Activated T-helper 1 cell treated with Interleukin-2 at 50 U/mL for 16 hours (primary cell): ENCODE results near the gene PSMD13.
"Not testable (repeated sequence)": the region's sequence is repeated elsewhere in the genome, so short reads cannot be mapped to it uniquely, and the experiment has no call there.

Source experiments
- DNase-seq: peaks from one replicate; pipeline ENCODE4 v3.0.0-alpha.2; 2020; ENCODE audit warnings: low read depth

PSMD13 gene

GRCh38 chr11:250740-251299 lies 14.0 kb downstream of the PSMD13 start:
- DNase-seq, result peak; percentile 67

GRCh38 chr11:251550-251949 lies 14.8 kb downstream of the PSMD13 start:
- no peak for DNase-seq

- no peak for DNase-seq
These were observed 15.9 kb downstream of the PSMD13 start for GRCh38 chr11:252666-253065.

GRCh38 chr11:253160-253885 lies 16.5 kb downstream of the PSMD13 start:
- DNase-seq, result no peak

- no peak for DNase-seq
These were observed 17.1 kb downstream of the PSMD13 start for GRCh38 chr11:253886-254270.

GRCh38 chr11:255176-255575 lies 18.4 kb downstream of the PSMD13 start:
- DNase-seq, result no peak

GRCh38 chr11:255816-256215 lies 19.0 kb downstream of the PSMD13 start:
- DNase-seq, result no peak

GRCh38 chr11:256952-257737 lies 20.4 kb downstream of the PSMD13 start:
- DNase-seq, result no peak

- DNase-seq, result no peak
These were observed 21.2 kb downstream of the PSMD13 start for GRCh38 chr11:257766-258493.

GRCh38 chr11:259413-259812 lies 22.6 kb downstream of the PSMD13 start:
- no peak for DNase-seq

GRCh38 chr11:261624-262023 lies 24.8 kb downstream of the PSMD13 start:
- no peak for DNase-seq

- no peak for DNase-seq
These were observed 30.1 kb downstream of the PSMD13 start for GRCh38 chr11:266676-267439.

- DNase-seq, result no peak
These were observed 30.8 kb downstream of the PSMD13 start for GRCh38 chr11:267491-267994.

- not testable (repeated sequence) for DNase-seq
These were observed 32.0 kb downstream of the PSMD13 start for GRCh38 chr11:268716-269145.

GRCh38 chr11:269146-269890 lies 32.5 kb downstream of the PSMD13 start:
- no peak for DNase-seq

- DNase-seq, result no peak
These were observed 33.9 kb downstream of the PSMD13 start for GRCh38 chr11:270451-271318.

- DNase-seq, result no peak
These were observed 34.5 kb downstream of the PSMD13 start for GRCh38 chr11:271319-271715.

- no peak for DNase-seq
These were observed 35.6 kb downstream of the PSMD13 start for GRCh38 chr11:272195-272930.

GRCh38 chr11:272931-273198 lies 36.1 kb downstream of the PSMD13 start:
- DNase-seq, result no peak
